NOMO-1 treated with DMSO at 0.1 percent for 48 hours (cell line): ENCODE results near the gene HDC.

Source experiments
- DNase-seq: peaks from one replicate; lab custom pipeline; 2025; ENCODE audit not compliant: unreplicated experiment; lab: John Stamatoyannopoulos, UW

Gene HDC

GRCh38 chr15:50256188-50257041 is 9.1 kb downstream of the HDC start:
- no peak for DNase-seq

GRCh38 chr15:50252556-50252955 is 13.0 kb downstream of the HDC start:
- DNase-seq: no peak

GRCh38 chr15:50251638-50252182 is 13.8 kb downstream of the HDC start:
- no peak for DNase-seq

- DNase-seq: no peak
These were observed 14.6 kb downstream of the HDC start for GRCh38 chr15:50250760-50251394.

GRCh38 chr15:50249704-50250103 is 15.8 kb downstream of the HDC start:
- no peak for DNase-seq

GRCh38 chr15:50248994-50249582 is 16.4 kb downstream of the HDC start:
- no peak for DNase-seq

GRCh38 chr15:50247819-50248655 is 17.5 kb downstream of the HDC start:
- peak; percentile 75 for DNase-seq

GRCh38 chr15:50246631-50247030 is 18.9 kb downstream of the HDC start:
- no peak for DNase-seq

GRCh38 chr15:50244959-50245624 is 20.4 kb downstream of the HDC start:
- no peak for DNase-seq

GRCh38 chr15:50244153-50244552 is 21.4 kb downstream of the HDC start:
- no peak for DNase-seq

GRCh38 chr15:50241684-50242450 is 23.7 kb downstream of the HDC start:
- DNase-seq: peak; percentile 27

GRCh38 chr15:50238255-50238654 is 27.3 kb downstream of the HDC start:
- no peak for DNase-seq

- no peak for DNase-seq
These were observed 29.1 kb downstream of the HDC start for GRCh38 chr15:50236433-50236832.

GRCh38 chr15:50235794-50236193 is 29.7 kb downstream of the HDC start:
- DNase-seq: no peak

GRCh38 chr15:50234764-50235163 is 30.8 kb downstream of the HDC start:
- DNase-seq: no peak

- no peak for DNase-seq
These were observed 32.3 kb downstream of the HDC start for GRCh38 chr15:50233192-50233736.

GRCh38 chr15:50232791-50233190 is 32.7 kb downstream of the HDC start:
- DNase-seq: no peak

- DNase-seq: no peak
These were observed 33.8 kb downstream of the HDC start for GRCh38 chr15:50231761-50232160.

GRCh38 chr15:50229336-50229735 is 36.2 kb downstream of the HDC start:
- DNase-seq: no peak
